GM19372 (cell line): Measurements from ENCODE around the gene OR10J1.
"Not testable (repeated sequence)": the region's sequence is repeated elsewhere in the genome, so short reads cannot be mapped to it uniquely, and the experiment has no call there.

Source experiments
- ATAC-seq: cut with Tn5 transposase; IDR thresholded peaks from one replicate; pipeline ENCODE4 v1.9.1; 2021; ENCODE audit warnings: mild to moderate bottlenecking, low read depth, moderate library complexity; ENCODE audit not compliant: unreplicated experiment

Gene OR10J1, protein sequence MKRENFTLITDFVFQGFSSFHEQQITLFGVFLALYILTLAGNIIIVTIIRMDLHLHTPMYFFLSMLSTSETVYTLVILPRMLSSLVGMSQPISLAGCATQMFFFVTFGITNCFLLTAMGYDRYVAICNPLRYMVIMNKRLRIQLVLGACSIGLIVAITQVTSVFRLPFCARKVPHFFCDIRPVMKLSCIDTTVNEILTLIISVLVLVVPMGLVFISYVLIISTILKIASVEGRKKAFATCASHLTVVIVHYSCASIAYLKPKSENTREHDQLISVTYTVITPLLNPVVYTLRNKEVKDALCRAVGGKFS

DNA sequence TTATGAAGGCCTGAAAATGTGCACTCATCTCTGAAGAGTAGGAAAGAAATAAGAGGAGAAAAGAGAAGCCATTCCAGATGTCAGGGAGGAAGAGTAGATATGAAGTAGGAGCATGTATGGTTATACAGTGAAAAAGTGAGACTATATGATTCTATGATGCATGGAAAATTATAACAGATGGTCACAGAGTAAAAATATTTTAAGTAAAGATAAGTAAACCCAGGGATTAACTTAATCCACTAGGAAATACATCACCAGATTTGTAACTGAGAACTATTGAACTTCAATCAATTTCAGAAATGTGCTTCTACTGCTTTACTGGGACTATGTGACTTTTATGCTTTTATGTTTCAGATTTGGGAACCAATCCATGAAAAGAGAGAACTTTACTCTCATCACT, at the start of gene OR10J1:
Gene OR10J1, plus strand, starts transcription at position 301 of the 400 bp plus-strand sequence. Its CDS starts 70 bp downstream, at position 371.
- ATAC-seq: no peak

DNA sequence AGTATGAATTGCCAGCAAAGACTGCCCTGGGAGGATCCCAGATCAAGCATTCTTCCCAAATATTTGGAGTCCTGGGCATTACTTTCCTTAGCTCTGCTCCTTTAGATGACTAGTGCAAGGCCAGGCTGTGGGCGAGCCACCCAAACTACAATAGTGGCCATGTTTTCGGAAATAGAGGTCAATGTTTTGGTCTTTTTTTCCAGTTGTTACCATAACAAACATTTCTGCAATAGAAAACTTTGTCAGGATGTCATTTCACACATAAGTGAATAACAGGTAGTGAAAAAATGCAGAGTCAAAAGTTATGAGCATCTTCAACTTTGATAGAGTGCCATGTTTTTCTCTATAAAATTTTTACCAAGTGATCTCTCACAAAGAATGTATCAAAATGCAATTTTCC, 32.7 kb upstream of the OR10J1 start:
- ATAC-seq: no peak

DNA sequence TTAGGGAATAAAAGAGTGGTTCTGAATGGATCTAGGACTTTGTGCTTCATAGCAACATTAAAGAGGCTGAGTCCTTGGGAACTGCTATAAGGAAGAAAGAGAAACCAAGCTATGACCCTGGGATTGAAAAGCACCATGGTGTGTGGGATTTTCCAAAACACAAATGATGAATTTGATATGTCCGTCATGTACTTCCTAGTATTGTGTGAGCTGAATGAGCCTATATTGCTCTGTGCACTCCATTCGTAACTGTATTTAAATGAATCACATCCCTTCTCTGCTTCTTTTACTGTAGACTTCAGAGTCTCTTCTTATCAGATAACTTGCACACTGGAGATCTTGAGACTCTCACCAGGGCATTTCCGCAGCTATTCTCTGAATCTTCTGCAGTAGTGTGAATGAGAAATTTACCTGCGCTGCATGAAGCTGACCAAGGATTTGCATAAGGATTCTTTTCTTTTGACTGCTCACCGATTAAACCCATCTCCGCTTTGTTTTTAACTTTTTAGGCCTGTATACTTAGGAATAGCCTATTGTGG, 30.6 kb upstream of the OR10J1 start:
- ATAC-seq: no peak

DNA sequence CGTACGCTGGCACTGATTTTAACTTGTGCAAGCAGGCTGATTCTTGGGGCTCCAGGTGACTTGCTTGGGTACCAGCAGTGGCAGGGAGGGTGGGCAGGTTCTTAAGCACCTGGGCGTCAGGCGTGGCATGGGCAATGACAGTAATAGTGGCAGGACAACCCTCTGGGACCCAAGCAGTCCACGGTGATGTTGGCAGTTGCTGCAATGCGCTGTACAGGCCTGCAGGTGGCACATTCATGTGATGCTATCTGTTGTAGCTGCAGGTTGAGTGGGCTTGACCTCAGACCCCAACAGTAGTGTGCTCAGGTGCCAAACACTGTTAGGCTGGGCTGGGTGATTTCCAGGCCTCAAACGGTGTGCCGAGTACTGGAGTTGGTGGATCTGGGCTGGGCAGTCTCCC, 17.7 kb upstream of the OR10J1 start:
- no peak for ATAC-seq

DNA sequence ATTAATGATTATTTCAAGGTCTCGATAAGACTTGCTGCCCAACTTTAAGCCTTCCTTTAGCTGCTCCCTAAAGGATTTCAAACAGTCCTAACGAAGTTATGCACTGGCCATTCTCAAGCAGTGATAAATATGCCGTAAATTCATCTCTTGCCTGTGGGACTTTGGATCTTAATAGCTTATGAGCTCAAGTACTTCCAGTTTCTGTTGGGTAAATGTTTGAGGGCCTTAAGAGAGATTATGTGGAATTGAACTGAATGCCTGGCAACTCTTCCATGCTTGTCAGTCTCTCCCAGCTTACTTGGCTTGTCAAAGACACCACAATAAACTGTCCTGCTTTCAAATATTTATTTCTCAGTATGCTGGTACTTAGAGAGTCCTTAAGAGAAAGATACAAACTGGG, 11.0 kb upstream of the OR10J1 start:
- ATAC-seq: no peak

- no peak for ATAC-seq
Observed at GRCh38 chr1:159429074-159429861, 10.3 kb upstream of the OR10J1 start.

- ATAC-seq: no peak
Observed at GRCh38 chr1:159430985-159431384, 8.5 kb upstream of the OR10J1 start.

GRCh38 chr1:159431904-159432303, 7.6 kb upstream of the OR10J1 start, which contains the start of gene OR10J4:
Gene OR10J4 (plus strand): TSS chr1:159432204.
- ATAC-seq: no peak

- ATAC-seq: no peak
Observed at GRCh38 chr1:159436469-159436868, 3.1 kb upstream of the OR10J1 start.

GRCh38 chr1:159441360-159441759, 1.8 kb downstream of the OR10J1 start:
- ATAC-seq: no peak

- no peak for ATAC-seq
Observed at GRCh38 chr1:159442428-159442827, 2.9 kb downstream of the OR10J1 start.

DNA sequence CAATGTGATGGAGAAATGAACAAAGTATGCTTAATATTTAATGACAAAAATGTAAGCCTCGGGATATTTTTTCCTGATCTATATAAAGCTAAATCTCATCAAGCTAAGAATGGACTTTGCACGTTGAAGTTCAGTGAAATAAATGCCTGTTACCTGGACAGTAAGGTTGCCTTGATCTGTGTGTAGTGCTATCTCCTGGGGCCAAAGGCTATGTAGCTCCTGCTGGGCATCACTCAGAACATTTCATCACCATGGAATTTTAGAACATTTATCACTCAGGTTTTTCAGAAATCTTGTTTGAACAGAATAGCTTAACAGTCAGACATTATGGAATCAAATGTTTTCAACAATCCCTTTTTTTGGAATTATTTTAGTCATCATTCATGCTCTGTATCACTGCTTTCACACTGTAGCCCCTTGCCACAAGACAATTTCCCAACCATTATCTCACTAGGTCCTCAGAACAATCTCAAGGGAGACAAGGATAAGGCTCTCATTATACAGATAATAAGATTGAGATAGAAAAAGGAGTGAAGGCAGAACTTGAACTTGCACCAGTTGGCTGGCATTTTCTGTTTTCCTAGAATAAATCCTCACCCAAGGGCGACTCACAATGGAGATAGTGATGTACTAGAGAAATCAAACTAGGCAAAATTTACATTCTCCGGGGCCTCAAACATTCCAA, 3.7 kb downstream of the OR10J1 start:
- no peak for ATAC-seq

GRCh38 chr1:159444511-159444910, 5.0 kb downstream of the OR10J1 start:
- ATAC-seq: no peak

GRCh38 chr1:159448181-159448580, 8.7 kb downstream of the OR10J1 start:
- no peak for ATAC-seq

GRCh38 chr1:159449605-159450004, 10.1 kb downstream of the OR10J1 start:
- ATAC-seq: not testable (repeated sequence)

GRCh38 chr1:159459551-159459950, 20.0 kb downstream of the OR10J1 start:
- no peak for ATAC-seq

DNA sequence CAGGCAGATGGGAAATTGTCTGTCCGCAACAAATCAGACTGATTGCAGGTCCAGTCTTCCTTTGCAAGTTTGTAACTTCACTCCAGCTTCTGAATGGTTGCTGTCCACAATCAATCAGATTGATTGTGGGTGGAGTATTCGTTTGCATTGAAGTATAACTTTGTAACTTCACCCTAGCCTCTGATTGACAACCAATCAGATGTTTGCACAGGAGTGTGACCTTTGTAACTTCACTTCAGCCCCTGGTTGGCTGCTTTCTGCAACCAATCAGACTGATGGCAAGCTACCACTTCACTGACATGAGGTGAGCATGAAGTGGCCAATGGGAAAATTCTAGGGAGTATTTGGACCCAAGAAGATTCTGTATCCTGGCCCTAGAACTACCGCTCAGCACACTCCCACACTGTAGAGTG, 25.7 kb downstream of the OR10J1 start:
- ATAC-seq: no peak

- no peak for ATAC-seq
Observed at GRCh38 chr1:159468321-159468720, 28.8 kb downstream of the OR10J1 start.

DNA sequence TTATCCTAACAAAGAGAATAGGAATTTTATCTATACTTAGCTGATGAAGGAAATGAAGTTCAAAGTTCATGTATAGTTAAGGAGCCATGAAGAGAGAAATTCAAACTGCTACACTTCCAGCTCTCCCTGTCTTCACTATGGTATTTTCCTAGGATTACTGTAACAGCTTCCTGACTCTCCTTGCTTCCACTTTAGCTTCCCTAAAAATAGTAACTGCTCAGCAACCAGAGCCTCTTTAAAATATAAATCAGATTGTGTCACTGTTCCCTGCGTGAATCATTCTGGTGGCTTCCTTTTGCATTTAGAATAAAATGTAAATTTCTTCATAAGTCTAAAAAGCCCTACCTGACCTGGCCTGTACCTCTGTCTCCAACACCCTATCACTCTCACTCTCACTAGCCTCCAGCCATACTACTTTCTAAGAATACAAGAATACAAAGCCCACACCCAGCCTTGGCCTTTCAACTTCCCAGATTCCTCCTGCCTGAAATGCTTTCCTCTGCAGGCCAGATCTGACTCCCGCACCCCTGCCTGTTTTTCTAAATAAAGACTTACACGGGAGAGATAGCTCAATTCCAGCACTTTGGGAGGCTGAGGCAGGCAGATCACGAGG, 30.5 kb downstream of the OR10J1 start:
- no peak for ATAC-seq

- ATAC-seq: no peak
Observed at GRCh38 chr1:159473335-159473734, 33.8 kb downstream of the OR10J1 start.

- no peak for ATAC-seq
Observed at GRCh38 chr1:159474926-159475325, 35.4 kb downstream of the OR10J1 start.
